ENCODE measurements around the gene GPLD1.
"Not testable (repeated sequence)": the region's sequence is repeated elsewhere in the genome, so short reads cannot be mapped to it uniquely, and the experiment has no call there.

The GPLD1 gene

DNA sequence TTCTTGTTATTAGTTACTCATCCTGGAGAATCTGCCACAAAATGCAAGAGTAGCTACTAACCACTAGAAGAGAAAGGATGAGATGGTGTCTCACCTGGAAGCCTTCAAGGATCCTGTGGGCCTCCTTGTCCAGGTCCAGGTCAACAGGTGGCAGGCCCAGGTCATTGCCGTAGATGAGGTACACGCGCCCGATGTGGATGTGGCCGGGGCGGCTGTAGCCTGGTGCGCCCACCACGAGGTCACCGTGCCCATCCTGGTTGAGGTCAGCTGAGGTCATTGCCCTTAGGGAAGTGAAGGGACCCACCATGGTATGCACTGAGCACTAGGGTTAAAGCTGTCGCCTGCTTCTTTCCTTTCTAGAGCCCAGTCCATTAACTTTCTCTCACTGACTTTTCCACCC is 35.5 kb downstream of the GPLD1 start:
- DNase-seq = no peak

DNA sequence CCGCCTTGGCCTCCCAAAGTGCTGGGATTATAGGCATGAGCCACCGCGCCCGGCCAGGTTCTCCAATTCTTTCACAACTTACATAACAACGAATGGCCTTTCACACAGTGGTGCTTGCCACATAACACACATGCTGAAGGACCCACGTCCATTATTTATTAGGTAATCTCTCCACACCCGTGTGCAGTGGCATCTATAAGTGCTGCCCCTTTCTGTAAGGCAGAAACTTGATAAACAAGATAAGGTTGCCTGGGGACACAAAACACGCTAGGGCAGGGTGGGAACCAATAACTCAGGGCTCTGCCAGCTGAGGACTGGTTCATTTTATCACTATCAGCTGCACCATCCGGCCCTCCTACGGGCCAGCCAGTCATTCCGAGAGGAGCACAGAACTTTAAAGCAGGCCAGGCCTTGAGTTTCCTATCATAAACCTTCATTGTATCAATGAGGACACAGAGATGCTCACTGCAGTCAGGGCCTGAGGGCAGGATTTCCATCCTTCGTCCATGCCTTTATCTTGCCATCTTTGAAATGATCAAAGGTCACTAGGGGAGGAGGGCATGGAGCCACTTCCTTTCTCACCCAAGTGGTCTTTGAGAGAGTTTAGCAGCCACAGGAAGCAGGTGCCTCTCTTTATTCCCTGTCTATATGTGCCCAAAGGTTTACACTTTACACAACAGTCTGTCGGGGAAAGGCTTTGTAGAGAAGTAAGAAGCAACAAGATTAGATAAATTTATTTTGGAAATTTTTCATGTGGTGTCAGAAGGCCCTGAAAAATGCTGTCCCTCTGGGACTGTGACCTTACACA is 37.6 kb downstream of the GPLD1 start:
- DNase-seq = no peak

DNA sequence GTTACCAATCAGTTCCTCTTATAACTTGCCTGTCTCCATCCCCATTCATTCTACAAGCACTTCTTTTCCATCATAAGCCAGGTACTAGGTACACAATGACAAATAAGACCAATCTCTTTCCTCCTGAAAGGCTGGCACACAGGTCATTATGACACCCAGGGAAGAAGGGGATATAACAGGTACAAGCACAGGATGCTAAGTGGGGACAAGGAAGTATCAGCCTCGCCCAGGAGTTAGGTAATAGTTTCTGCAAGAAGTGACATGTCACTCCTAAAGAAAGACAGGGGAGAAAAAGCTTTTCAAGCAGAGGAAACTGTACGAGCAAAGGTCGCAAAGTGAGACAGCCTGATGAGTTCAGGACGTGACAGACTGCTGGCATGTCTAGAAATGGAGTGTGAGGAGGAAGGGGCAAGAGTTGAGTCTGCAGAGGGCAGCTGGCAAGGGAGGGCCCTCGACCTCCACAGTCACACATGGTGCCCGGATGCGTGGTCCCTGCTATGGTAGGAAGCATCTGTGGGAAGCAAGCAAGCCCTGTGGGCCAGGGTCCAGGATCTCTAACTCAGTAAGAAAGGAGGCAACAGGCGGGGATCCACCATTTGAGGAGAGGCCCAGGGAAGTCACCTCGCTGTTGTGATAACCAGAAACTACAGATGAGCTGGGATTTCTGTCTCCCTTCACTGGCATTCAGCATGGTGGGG is 40.4 kb downstream of the GPLD1 start:
- no peak for DNase-seq

DNA sequence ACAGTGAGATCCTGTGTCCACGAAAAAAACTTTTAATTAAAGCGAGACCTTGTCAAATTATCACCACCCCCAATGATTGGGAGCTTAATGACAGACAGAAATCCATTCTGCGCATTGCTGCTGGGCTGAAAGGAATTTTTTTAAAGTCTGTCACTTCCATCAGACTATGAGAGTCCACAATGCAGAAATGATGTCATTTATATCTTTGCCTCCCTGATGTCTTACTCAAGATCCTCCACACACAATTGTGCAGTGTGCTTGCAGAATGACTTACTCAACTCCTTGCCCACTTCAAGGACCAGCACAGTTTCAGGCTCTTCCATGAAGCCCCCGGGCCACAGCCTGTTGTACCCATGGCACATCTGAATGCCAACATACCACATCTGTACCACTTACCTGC is 41.0 kb downstream of the GPLD1 start:
- no peak for DNase-seq

GRCh38 chr6:24446670-24447069 is 42.7 kb downstream of the GPLD1 start:
- no peak for DNase-seq

DNA sequence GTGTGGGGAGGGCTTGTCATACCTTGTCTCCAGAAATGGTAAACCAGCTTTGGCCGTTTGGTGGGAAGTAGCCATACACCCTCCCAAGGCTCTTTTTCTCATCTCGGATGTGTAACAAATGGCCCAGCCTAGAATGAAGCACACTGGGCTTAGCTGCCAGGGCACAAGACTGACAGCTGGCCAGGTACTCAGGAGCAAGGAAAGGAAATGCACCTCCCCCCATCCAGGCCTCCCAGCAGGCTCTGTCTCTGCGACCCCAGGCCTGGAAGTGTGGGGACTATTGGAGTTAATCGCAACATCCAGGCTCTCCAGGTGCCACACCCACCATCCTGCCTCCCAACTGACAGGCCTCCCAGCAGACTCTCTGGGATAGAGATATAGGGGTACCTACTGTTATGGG is 43.7 kb downstream of the GPLD1 start:
- DNase-seq = no peak

- no peak for DNase-seq
Measured at GRCh38 chr6:24444588-24444987, 44.8 kb downstream of the GPLD1 start.

- no peak for DNase-seq
Measured at GRCh38 chr6:24441599-24441904, 47.8 kb downstream of the GPLD1 start.

GRCh38 chr6:24440897-24441598 is 48.3 kb downstream of the GPLD1 start:
- DNase-seq = no peak

- no peak for DNase-seq
Measured at GRCh38 chr6:24439858-24440539, 49.4 kb downstream of the GPLD1 start.

GRCh38 chr6:24436979-24437378 is 52.4 kb downstream of the GPLD1 start:
- DNase-seq = no peak

GRCh38 chr6:24432611-24433010 is 56.8 kb downstream of the GPLD1 start:
- no peak for DNase-seq

GRCh38 chr6:24431045-24431451 is 58.3 kb downstream of the GPLD1 start:
- no peak for DNase-seq

DNA sequence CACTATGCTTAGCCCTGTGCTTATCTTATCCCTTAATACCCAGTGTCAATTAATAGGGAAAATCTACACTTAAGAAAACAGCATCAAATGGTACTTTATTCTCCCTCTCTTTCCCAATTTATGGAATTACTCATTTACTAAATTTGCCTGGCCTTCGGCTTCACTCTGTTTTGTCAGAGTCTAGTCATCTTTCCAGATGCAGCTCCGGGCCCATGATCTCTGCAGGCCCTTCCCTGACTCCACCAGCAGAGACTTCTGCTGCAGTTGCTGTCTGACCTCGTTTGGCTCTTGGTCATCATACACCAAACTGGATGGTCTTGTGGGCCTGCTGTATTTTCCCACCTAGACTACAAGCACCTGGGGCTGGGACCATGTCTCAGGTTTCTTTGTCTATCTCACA is 59.3 kb downstream of the GPLD1 start:
- no peak for DNase-seq

GRCh38 chr6:24429146-24429545 is 60.2 kb downstream of the GPLD1 start:
- DNase-seq = no peak

DNA sequence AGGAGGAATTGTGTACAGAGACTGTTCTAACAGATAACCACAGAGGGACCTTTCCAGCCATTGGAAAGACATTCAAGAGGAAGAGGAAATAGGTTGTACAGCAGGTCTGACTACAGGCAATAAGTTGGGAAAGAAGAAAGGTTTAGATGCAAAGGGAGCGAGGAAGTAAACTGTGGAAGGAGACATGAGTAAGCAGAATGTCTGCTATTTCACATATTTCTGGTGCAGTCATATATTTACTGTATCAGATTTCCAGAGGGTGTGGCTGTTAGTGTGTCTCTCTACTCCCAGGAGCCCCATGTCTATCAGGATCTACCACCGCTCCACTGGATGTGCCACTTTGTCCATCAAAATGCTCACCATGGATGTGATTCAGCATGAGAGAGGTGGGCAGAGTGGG is 60.8 kb downstream of the GPLD1 start:
- DNase-seq = no peak

DNA sequence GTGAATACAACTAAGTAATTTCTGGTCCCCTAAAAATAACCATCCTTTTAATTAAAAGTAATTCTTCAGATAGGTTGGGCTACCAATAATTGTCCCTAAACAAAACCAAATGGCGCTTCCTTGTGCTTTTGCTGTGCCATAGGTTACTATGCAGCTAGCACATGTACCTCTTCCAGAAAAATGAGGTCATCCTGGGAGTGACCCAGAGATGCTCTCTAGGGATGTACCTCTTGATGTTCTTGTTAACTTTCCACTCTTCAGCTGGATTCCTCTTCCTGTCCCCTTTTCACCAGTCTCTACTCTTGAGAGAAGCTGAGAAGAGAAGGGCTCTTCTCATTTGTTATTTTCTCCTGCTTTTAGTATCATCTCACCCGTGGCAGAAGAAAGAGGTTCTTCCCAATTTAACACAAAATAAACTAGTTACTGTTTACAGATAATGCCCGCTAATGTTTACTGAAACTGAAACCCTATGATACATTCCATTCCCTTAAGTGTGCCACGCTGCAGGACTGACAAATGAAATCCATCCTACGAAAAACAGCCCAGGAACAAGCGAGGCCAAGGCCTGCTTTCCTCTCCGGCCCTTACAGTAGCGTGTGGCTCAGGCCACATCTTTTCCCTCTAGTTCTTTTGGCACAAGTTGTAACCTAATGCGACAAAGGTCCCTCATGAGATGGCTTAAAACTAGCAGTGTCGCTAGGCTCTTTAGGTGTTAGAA is 62.5 kb downstream of the GPLD1 start:
- no peak for DNase-seq

- DNase-seq = no peak
Measured at GRCh38 chr6:24425091-24425490, 64.3 kb downstream of the GPLD1 start.

DNA sequence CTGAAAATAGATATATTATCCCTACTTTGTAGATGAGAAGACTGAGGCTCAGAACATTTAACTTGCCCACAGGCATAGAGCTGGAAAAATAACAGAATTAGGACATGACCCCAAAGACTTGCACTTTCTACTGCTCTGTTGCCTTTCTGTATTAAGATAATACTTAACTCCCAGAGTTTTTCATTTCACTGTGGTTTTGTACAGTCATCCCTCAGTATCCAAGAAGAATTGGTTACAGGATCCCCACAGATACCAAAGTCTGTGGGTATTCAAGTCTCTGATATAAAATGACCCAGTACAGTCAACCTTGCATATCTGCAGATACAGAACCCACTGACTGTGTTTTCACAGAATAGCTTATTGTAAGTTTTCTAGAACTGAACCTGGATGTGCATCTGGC is 69.9 kb downstream of the GPLD1 start:
- DNase-seq = no peak

- no peak for DNase-seq
Measured at GRCh38 chr6:24415753-24416152, 73.6 kb downstream of the GPLD1 start.

DNA sequence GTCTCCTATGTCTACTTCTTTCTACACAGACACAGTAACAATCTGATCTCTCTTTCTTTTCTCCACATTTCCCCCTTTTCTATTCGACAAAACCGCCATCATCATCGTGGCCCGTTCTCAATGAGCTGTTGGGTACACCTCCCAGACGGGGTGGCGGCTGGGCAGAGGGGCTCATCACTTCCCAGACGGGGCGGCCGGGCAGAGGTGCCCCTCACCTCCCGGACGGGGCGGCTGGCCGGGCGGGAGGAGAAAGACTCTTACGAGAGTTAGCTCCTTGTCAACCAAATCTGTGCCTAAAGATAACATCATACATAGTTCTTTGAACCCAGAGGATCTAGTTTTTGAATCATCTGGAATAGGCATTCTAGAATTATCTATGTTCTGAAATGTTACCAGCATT is 74.8 kb downstream of the GPLD1 start:
- not testable (repeated sequence) for DNase-seq

DNA sequence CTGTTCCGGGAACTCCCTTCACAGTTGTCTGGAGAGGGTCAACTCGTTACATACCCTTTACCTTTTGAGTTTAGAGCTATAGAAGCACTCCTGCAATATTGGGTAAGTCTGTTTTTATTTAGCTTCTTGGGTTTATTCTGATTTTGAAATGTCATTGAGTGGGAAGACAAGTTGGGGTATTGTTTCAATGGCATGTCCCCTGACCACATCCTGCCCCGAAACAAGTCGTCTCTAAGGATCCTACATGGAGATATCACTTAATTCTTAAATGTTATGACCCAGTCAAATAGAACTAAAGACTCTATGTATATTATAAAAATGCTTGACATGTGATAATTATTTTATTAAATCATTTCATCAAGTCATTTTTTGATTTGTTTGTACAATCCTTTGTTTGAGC is 77.1 kb downstream of the GPLD1 start:
- DNase-seq = no peak

GRCh38 chr6:24410622-24411021 is 78.8 kb downstream of the GPLD1 start:
- DNase-seq = no peak
